ENCODE results near the gene UBL7. TPM values are rescaled to one million over a fixed set of nuclear protein-coding genes. Genes with fewer than 3 reads are reported as not detected.

The UBL7 gene
- total and polyA plus RNA-seq, 2 of the 8 experiments (the other 6 are each of a cell fraction or from before 2014, with no cell fraction given): 71.5 to 183 TPM

GRCh38 chr15:74396146-74396438 lies 64.9 kb downstream of the UBL7 start:
- no peak overlapping the region for H2AFZ ChIP-seq (ENCODE audit: low read length)

More at GRCh38 chr15:74396146-74396438, 64.9 kb downstream of the UBL7 start:
- FAIRE-seq: no peak
- Histone ChIP-seq H2BK20ac (ENCODE audit: low read length) (no peak overlapping the region), H3K4ac (replicated peaks; ENCODE audit: insufficient read length, low read depth, low read length) (no peak overlapping the region), H3K36me3 (ENCODE audit: control insufficient read depth in 2 of 4, insufficient read depth in 4 of 4, low read length in 3 of 4) (no peaks in the 10 kb centered on the region), H3K14ac (ENCODE audit: insufficient read length) (no peak overlapping the region), H4K8ac (ENCODE audit: extremely low read depth, insufficient read depth, low read length) (no peak overlapping the region), H2BK120ac (replicated peaks; ENCODE audit: low read depth, low read length) (no peak overlapping the region), H3K27ac (ENCODE audit: low read depth, low read length) (no peak overlapping the region), H3K27me3 (replicated peaks in 1 of 4; ENCODE audit: control insufficient read depth in 3 of 4, extremely low read depth in 1 of 4, insufficient read depth in 3 of 4, low read length in 3 of 4) (no peaks in the 10 kb centered on the region), H4K91ac (replicated peaks; ENCODE audit: insufficient read length, low read length) (no peak overlapping the region), H3K4me2 (ENCODE audit: insufficient read depth in 1 of 2, low read depth in 2 of 2, low read length in 2 of 2) (no peak overlapping the region), H3K18ac (ENCODE audit: extremely low read depth, low read length) (peak overlapping the region; percentile 1), H2AK5ac (ENCODE audit: low read depth, low read length) (no peak overlapping the region), H2BK5ac (ENCODE audit: low read depth, low read length) (no peak overlapping the region), H3K9me3 (ENCODE audit: insufficient read depth in 2 of 2, low read depth in 1 of 2, low read length in 1 of 2) (no peaks in the 10 kb centered on the region), H3K4me3 (ENCODE audit: extremely low read depth in 1 of 4, insufficient read depth in 2 of 4, low read depth in 3 of 4, low read length in 4 of 4) (no peak overlapping the region), H3K9ac (replicated peaks in 1 of 4; ENCODE audit: extremely low read depth in 1 of 4, low read depth in 3 of 4, low read length in 3 of 4) (no peak overlapping the region), H4K20me1 (replicated peaks in 1 of 2; ENCODE audit: control insufficient read depth in 1 of 2, insufficient read depth in 2 of 2, low read length in 2 of 2) (no peaks in the 10 kb centered on the region), H2BK12ac (ENCODE audit: low read depth, low read length) (0 out of 2 replicates have a peak overlapping the region, but pooled peaks have one; percentile 1), H3K23ac (ENCODE audit: insufficient read length) (no peak overlapping the region), H2BK15ac (ENCODE audit: low read length) (0 out of 2 replicates have a peak overlapping the region, but pooled peaks have one; percentile 10), H3K23me2 (ENCODE audit: low read depth, low read length) (no peaks in the 10 kb centered on the region; the same call in 1 of the 2 replicates), H3K4me1 (replicated peaks in 1 of 4; ENCODE audit: control insufficient read depth in 3 of 4, insufficient read depth in 4 of 4, low read length in 3 of 4) (peaks cover 0 to 12% (median 6%) of the 10 kb centered on the region in 4 experiments; a peak in 4 of 7 replicates), H3K79me2 (ENCODE audit: control insufficient read depth in 1 of 2, insufficient read depth in 2 of 2, low read length in 2 of 2) (no peaks in the 10 kb centered on the region), H3K79me1 (ENCODE audit: low read depth, low read length) (no peaks in the 10 kb centered on the region), H4K5ac (ENCODE audit: insufficient read length, low read depth, low read length) (no peak overlapping the region), H3K56ac (replicated peaks; ENCODE audit: insufficient read length, low read depth, low read length) (no peak overlapping the region)
- no peak for DNase-seq (ENCODE audit: low read depth in 1 of 2, low spot score in 2 of 2)
- ChIA-PET POLR2A (ENCODE audit: partially characterized antibody) (interaction anchor here (0.7 kb wide), 1 partner anchor 45 kb away, joined by 3 read pairs; no protein-coding TSS in a partner anchor), CTCF (ENCODE audit: partially characterized antibody) (interaction anchor here (0.7 to 36.8 kb wide), 6 partner anchors 11 to 40 kb away, joined by 3 to 1311 read pairs (median 16); partner anchors contain the start of gene SEMA7A)
- WGBS, 2 experiments (ENCODE audit: extremely low coverage in 1 of 2, insufficient coverage in 1 of 2, insufficient read length in 1 of 2, insufficient replicate concordance in 2 of 2, low coverage in 1 of 2, low lambda C conversion rate in 2 of 2, missing lambda C conversion rate in 1 of 2): 72% methylated on average over 10 of the region's 10 CpGs; no CpG with 5 or more reads in 1 of the 2 experiments
- no peak for TF ChIP-seq MAX (IDR thresholded peaks at IDR 0.05)

Small RNAs within 50 kb of the gene (microRNA-seq; reads per million reads assigned to microRNA genes)
- gene MIR6881 (ENCODE audit: borderline microRNAs expressed in 2 of 2, borderline number of aligned reads in 2 of 2, borderline replicate concordance in 1 of 2): 0 reads per million in 2 experiments

Small RNAs within 50 kb of the gene (small RNA-seq; reads per million reads assigned to genes)
- gene MIR6881 (ENCODE audit: insufficient read depth) (not detected), gene RF00591 (ENCODE audit: insufficient read depth) (not detected)

Other genes with a start within 250 kb of the UBL7 start
- 1.0 and 2.0 TPM in 2 replicates for gene CCDC33, start 224.8 kb downstream of the UBL7 start, total RNA-seq (2021; fragmentation: NEBNext Ultra II Directional; extraction: Animal tissue kit (Norgen Biotek cat#: 25700))
- gene CCDC33, start 224.8 kb downstream of the UBL7 start, polyA plus RNA-seq (2011; rRNA removed): 2.7 and 3.3 TPM in 2 replicates
- gene CYP11A1, start 93.5 kb downstream of the UBL7 start, total RNA-seq (2021; fragmentation: NEBNext Ultra II Directional; extraction: Animal tissue kit (Norgen Biotek cat#: 25700)): 1.9 and 3.3 TPM in 2 replicates
- 7.2 and 7.5 TPM in 2 replicates for gene CYP11A1, start 93.5 kb downstream of the UBL7 start, polyA plus RNA-seq (2011; rRNA removed)
- gene SEMA7A, start 27.2 kb downstream of the UBL7 start, total RNA-seq (2021; fragmentation: NEBNext Ultra II Directional; extraction: Animal tissue kit (Norgen Biotek cat#: 25700)): 14.6 and 15.0 TPM in 2 replicates
- 10.7 and 13.4 TPM in 2 replicates for gene SEMA7A, start 27.2 kb downstream of the UBL7 start, polyA plus RNA-seq (2011; rRNA removed)
- 115 and 118 TPM in 2 replicates for gene ARID3B, start 80.1 kb upstream of the UBL7 start, total RNA-seq (2021; fragmentation: NEBNext Ultra II Directional; extraction: Animal tissue kit (Norgen Biotek cat#: 25700))
- gene ARID3B, start 80.1 kb upstream of the UBL7 start, polyA plus RNA-seq (2011; rRNA removed): 81.0 and 102 TPM in 2 replicates
- gene CLK3, start 154.7 kb upstream of the UBL7 start, total RNA-seq (2021; fragmentation: NEBNext Ultra II Directional; extraction: Animal tissue kit (Norgen Biotek cat#: 25700)): 42.4 and 43.5 TPM in 2 replicates
- 67.3 and 75.6 TPM in 2 replicates for gene CLK3, start 154.7 kb upstream of the UBL7 start, polyA plus RNA-seq (2011; rRNA removed)
- 49.1 and 50.8 TPM in 2 replicates for gene EDC3, start 234.9 kb upstream of the UBL7 start, total RNA-seq (2021; fragmentation: NEBNext Ultra II Directional; extraction: Animal tissue kit (Norgen Biotek cat#: 25700))
- 45.0 and 48.2 TPM in 2 replicates for gene EDC3, start 234.9 kb upstream of the UBL7 start, polyA plus RNA-seq (2011; rRNA removed)

Measured in H1 (cell line).